HG03520 (cell line): ENCODE results near the gene ZNF687.
"Not testable (repeated sequence)": the region's sequence is repeated elsewhere in the genome, so short reads cannot be mapped to it uniquely, and the experiment has no call there.

Experiments
- ATAC-seq: cut with Tn5 transposase; IDR thresholded peaks from one replicate; pipeline ENCODE4 v1.9.1; 2021; ENCODE audit warnings: mild to moderate bottlenecking, moderate library complexity; ENCODE audit not compliant: unreplicated experiment

The ZNF687 gene

GRCh38 chr1:151275341-151275740, 6.8 kb upstream of the ZNF687 start:
- not testable (repeated sequence) for ATAC-seq

- no peak for ATAC-seq
Observed at GRCh38 chr1:151277249-151277648, 4.8 kb upstream of the ZNF687 start.

- ATAC-seq, result peak; percentile 22
Observed at GRCh38 chr1:151281225-151281968, 702 bp upstream of the ZNF687 start.

GRCh38 chr1:151282883-151283725, 1.0 kb downstream of the ZNF687 start:
- no peak for ATAC-seq

GRCh38 chr1:151284013-151284577, 2.0 kb downstream of the ZNF687 start:
- no peak for ATAC-seq

- no peak for ATAC-seq
Observed at GRCh38 chr1:151286619-151287340, 4.7 kb downstream of the ZNF687 start.

GRCh38 chr1:151287341-151287699, 5.2 kb downstream of the ZNF687 start:
- ATAC-seq, result no peak

GRCh38 chr1:151287767-151288500, 5.8 kb downstream of the ZNF687 start:
- no peak for ATAC-seq

GRCh38 chr1:151288502-151288901, 6.4 kb downstream of the ZNF687 start:
- no peak for ATAC-seq

- no peak for ATAC-seq
Observed at GRCh38 chr1:151289080-151289935, 7.2 kb downstream of the ZNF687 start.

GRCh38 chr1:151289991-151290708, 8.1 kb downstream of the ZNF687 start:
- no peak for ATAC-seq

- ATAC-seq, result no peak
Observed at GRCh38 chr1:151290709-151291303, 8.7 kb downstream of the ZNF687 start.

GRCh38 chr1:151292207-151293030, 10.3 kb downstream of the ZNF687 start:
- ATAC-seq, result no peak

GRCh38 chr1:151293093-151293492, 11.0 kb downstream of the ZNF687 start:
- no peak for ATAC-seq

- no peak for ATAC-seq
Observed at GRCh38 chr1:151294742-151295462, 12.8 kb downstream of the ZNF687 start.

- no peak for ATAC-seq
Observed at GRCh38 chr1:151309811-151310323, 27.8 kb downstream of the ZNF687 start.

GRCh38 chr1:151311011-151311410, 28.9 kb downstream of the ZNF687 start:
- no peak for ATAC-seq
